ENCODE measurements around the gene PLG.
"Not testable (repeated sequence)": the region's sequence is repeated elsewhere in the genome, so short reads cannot be mapped to it uniquely, and the experiment has no call there.

The PLG gene

GRCh38 chr6:160701918-160702680 lies at the start of gene PLG:
PLG (plus strand) TSS chr6:160702244; CDS start chr6:160702305, 61 bp downstream.
- H3K27me3 Mint-ChIP-seq (ENCODE audit: low read depth); H3K4me1 Mint-ChIP-seq; H3K36me3 Mint-ChIP-seq (ENCODE audit: low read depth); H3K4me3 Mint-ChIP-seq; H3K27ac Mint-ChIP-seq; H3K9me3 Mint-ChIP-seq: not testable (repeated sequence)

GRCh38 chr6:160659562-160659961 lies 42.5 kb upstream of the PLG start:
- Mint-ChIP-seq H3K36me3 (ENCODE audit: low read depth) (no peaks in the 10 kb centered on the region), H3K27ac (no peak overlapping the region), H3K27me3 (ENCODE audit: low read depth) (peaks cover 3% of the 10 kb centered on the region), H3K4me1 (no peaks in the 10 kb centered on the region), H3K4me3 (no peak overlapping the region), H3K9me3 (peaks cover 22% of the 10 kb centered on the region)
- no peak for TF ChIP-seq CTCF (IDR thresholded peaks at IDR 0.05; ENCODE audit: unreplicated experiment in 3 of 3)

DNA sequence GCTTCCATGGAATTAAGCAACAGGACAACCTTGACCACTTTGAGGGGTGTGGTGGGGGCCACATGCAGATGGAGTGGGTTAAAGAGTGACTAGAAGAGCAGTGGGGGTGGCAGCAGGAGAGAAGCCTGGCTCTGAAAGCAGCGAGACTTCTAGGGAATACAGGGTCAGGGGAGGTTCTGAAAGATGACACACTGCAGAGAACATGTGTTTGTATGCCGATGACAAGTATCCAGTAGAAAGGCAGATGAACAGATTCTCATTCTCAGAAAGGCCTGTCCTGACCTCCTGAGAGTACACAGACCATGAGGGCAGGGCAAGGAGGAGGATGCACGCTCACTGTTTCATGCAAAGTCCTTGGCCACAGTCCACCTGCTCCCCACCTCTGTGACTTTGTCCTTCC lies 40.8 kb upstream of the PLG start:
- Mint-ChIP-seq H3K9me3 (peaks cover 18% of the 10 kb centered on the region), H3K4me1 (no peaks in the 10 kb centered on the region), H3K27me3 (ENCODE audit: low read depth) (peaks cover 6% of the 10 kb centered on the region), H3K27ac (no peak overlapping the region), H3K4me3 (no peak overlapping the region), H3K36me3 (ENCODE audit: low read depth) (no peaks in the 10 kb centered on the region)
- no peak for TF ChIP-seq CTCF (IDR thresholded peaks at IDR 0.05; ENCODE audit: unreplicated experiment in 3 of 3)

- no peak for TF ChIP-seq CTCF (IDR thresholded peaks at IDR 0.05; ENCODE audit: unreplicated experiment in 3 of 3)
- Mint-ChIP-seq H3K27ac (no peak overlapping the region), H3K9me3 (peaks cover 10% of the 10 kb centered on the region), H3K4me1 (no peaks in the 10 kb centered on the region), H3K36me3 (ENCODE audit: low read depth) (no peaks in the 10 kb centered on the region), H3K4me3 (no peak overlapping the region), H3K27me3 (ENCODE audit: low read depth) (peaks cover 10% of the 10 kb centered on the region)
Observed at GRCh38 chr6:160662429-160662828, 39.6 kb upstream of the PLG start.

- no peak for TF ChIP-seq CTCF (IDR thresholded peaks at IDR 0.05; ENCODE audit: unreplicated experiment in 3 of 3)
- H3K4me1 Mint-ChIP-seq: no peaks in the 10 kb centered on the region
- peaks cover 6% of the 10 kb centered on the region for H3K9me3 Mint-ChIP-seq
- H3K27me3 Mint-ChIP-seq (ENCODE audit: low read depth): peaks cover 10% of the 10 kb centered on the region
- H3K27ac Mint-ChIP-seq: no peak overlapping the region
- no peaks in the 10 kb centered on the region for H3K36me3 Mint-ChIP-seq (ENCODE audit: low read depth)
- no peak overlapping the region for H3K4me3 Mint-ChIP-seq
Observed at GRCh38 chr6:160662842-160663241, 39.2 kb upstream of the PLG start.

DNA sequence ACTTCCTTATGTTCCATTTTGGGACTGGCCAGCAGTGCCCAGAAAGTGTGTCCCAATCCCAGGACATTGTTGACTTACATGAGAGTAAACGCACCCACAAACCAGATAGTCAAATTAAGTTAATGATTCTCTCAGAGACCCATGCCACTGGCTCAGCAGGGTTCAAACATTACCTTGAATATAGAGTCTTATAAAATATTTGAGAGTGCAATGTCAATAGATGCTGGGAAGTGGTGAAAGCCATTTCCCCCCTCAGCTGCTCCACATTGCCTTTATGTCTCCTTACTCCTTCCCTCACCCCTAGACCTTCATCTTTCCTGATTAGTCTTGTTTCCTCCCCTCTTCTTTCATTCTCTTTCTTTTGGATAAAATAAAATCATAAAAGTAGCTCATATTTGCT lies 37.8 kb upstream of the PLG start, which contains the start of gene LPA:
Gene LPA, minus strand, starts transcription at position 78 of the 400 bp plus-strand sequence. Its CDS starts 61 bp downstream, at position 17.
- H3K27ac Mint-ChIP-seq; H3K9me3 Mint-ChIP-seq; H3K4me1 Mint-ChIP-seq; H3K36me3 Mint-ChIP-seq (ENCODE audit: low read depth); H3K4me3 Mint-ChIP-seq: not testable (repeated sequence)
- H3K27me3 Mint-ChIP-seq (ENCODE audit: low read depth): peaks cover 10% of the 10 kb centered on the region
